IPS-20b (cell line): ENCODE measurements around the gene FAM219A.
"Not testable (repeated sequence)": the region's sequence is repeated elsewhere in the genome, so short reads cannot be mapped to it uniquely, and the experiment has no call there.

Experiments
- H3K27ac ChIP-seq: one replicate; pipeline ENCODE4 v1.5.1; 2013; ENCODE audit warnings: low read length
- H3K27me3 ChIP-seq: 2 replicates; pipeline ENCODE4 v1.6.1; 2013; ENCODE audit warnings: mild to moderate bottlenecking, low read length, inconsistent platforms; ENCODE audit not compliant: insufficient read depth
- H3K36me3 ChIP-seq: 2 replicates; pipeline ENCODE4 v1.6.1; 2013; ENCODE audit warnings: low read depth, mild to moderate bottlenecking, inconsistent platforms, low read length, moderate library complexity; ENCODE audit not compliant: insufficient read depth
- H3K4me1 ChIP-seq: 2 replicates; pipeline ENCODE4 v1.6.1; 2013; ENCODE audit warnings: mild to moderate bottlenecking, control low read depth, inconsistent platforms, low read length, moderate library complexity; ENCODE audit not compliant: insufficient read depth
- H3K4me3 ChIP-seq: 2 replicates; pipeline ENCODE4 v1.5.1; 2013; ENCODE audit warnings: mild to moderate bottlenecking, low read length, inconsistent platforms
- H3K9ac ChIP-seq: 2 replicates; pipeline ENCODE4 v1.6.1; 2013; ENCODE audit warnings: low read depth, mild to moderate bottlenecking, inconsistent platforms, low read length, moderate library complexity
- H3K9me3 ChIP-seq: 2 replicates; pipeline ENCODE4 v1.6.1; 2013; ENCODE audit warnings: mild to moderate bottlenecking, low read depth, low read length, inconsistent platforms; ENCODE audit not compliant: insufficient read depth

Gene FAM219A

GRCh38 chr9:34352957-34353356, 105.4 kb downstream of the FAM219A start:
- H3K4me1 ChIP-seq = not testable (repeated sequence)

GRCh38 chr9:34352122-34352652, 106.2 kb downstream of the FAM219A start:
- H3K36me3 ChIP-seq, H3K27me3 ChIP-seq, H3K27ac ChIP-seq, H3K9me3 ChIP-seq, H3K4me3 ChIP-seq, H3K9ac ChIP-seq, H3K4me1 ChIP-seq: not testable (repeated sequence)

More at GRCh38 chr9:34352957-34353356, 105.4 kb downstream of the FAM219A start:
- H3K36me3 ChIP-seq, H3K27me3 ChIP-seq, H3K9me3 ChIP-seq, H3K9ac ChIP-seq, H3K27ac ChIP-seq, H3K4me3 ChIP-seq: not testable (repeated sequence)

GRCh38 chr9:34349324-34349723, 109.0 kb downstream of the FAM219A start:
- Histone ChIP-seq H3K4me3 (no peak overlapping the region), H3K4me1 (0 out of 2 replicates have a peak, but pooled peaks cover 2% of the 10 kb centered on the region), H3K9me3 (no peaks in the 10 kb centered on the region), H3K27me3 (no peaks in the 10 kb centered on the region), H3K27ac (no peak overlapping the region), H3K9ac (no peak overlapping the region), H3K36me3 (no peaks in the 10 kb centered on the region)
